ENCODE data around the gene KLHL29. TPM values are rescaled to one million over a fixed set of nuclear protein-coding genes. Genes with fewer than 3 reads are reported as not detected.

The KLHL29 gene
- total RNA-seq, 6 experiments from 2014 or later: 1.2 to 10.2 (median 6.4) TPM

DNA sequence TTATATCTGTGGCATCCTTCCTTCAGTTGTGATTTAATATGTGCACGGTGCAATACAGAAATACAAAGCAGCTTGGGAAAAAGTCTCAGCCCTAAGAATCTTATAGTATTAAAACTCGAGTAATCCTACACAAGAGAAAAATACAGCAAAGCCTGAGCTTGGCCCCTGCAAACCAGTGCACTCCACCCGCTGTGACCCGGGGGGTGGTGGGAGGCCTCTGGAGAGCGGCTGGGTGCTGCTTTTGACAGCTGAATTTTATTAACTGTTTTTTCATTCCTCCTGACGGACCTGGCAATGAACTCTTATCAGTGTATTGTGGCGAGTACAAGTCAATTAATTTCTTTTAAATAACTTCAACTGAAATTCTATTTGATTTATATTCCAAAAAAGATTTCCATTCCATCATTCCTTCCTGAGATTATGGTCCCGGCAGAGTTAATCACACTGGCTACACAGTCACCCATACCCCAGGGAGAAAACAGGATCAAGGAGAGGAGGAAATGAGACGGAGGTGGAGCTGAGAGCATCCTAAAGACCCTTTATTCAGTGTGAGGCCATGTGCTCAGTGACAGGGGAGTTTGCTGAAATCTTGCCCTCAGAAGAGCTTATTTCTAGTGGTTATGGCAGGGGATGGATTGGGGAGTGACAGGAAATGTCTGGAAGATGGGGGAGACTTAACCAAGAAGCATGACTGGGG lies 124.8 kb downstream of the KLHL29 start:
- peak in 1 of 3 donors; percentile 15 for DNase-seq

DNA sequence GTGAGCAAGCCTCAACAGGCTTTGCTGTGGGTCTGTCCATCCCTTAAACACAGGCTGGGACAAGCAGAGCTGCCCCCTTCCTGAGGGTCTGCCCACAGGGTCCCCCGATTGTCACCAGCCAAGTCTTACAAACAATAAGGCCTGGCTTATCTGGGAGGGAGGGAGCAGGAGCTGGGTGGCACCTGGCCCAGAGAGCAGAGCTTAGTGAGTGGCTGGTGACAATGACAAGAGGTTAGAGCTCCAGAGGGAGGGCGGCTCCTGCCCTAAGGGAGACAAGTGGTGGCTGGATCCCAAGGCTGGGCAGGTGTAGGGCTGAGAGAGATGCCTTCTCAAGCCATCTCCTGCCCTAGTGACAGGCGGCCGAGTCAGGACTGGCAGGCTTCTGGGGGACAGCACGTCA lies 125.5 kb downstream of the KLHL29 start:
- peaks cover 0 to 28% (median 0%) of the 10 kb centered on the region in 4 donors for H3K4me1 ChIP-seq
- no peak overlapping the region for H3K27ac ChIP-seq
- TF ChIP-seq, protein P1, sequence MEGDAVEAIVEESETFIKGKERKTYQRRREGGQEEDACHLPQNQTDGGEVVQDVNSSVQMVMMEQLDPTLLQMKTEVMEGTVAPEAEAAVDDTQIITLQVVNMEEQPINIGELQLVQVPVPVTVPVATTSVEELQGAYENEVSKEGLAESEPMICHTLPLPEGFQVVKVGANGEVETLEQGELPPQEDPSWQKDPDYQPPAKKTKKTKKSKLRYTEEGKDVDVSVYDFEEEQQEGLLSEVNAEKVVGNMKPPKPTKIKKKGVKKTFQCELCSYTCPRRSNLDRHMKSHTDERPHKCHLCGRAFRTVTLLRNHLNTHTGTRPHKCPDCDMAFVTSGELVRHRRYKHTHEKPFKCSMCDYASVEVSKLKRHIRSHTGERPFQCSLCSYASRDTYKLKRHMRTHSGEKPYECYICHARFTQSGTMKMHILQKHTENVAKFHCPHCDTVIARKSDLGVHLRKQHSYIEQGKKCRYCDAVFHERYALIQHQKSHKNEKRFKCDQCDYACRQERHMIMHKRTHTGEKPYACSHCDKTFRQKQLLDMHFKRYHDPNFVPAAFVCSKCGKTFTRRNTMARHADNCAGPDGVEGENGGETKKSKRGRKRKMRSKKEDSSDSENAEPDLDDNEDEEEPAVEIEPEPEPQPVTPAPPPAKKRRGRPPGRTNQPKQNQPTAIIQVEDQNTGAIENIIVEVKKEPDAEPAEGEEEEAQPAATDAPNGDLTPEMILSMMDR (IDR thresholded peaks at IDR 0.05): no peak
- no peak for TF ChIP-seq POLR2A (IDR thresholded peaks at IDR 0.05)
- ATAC-seq: no peak
- intact Hi-C loops (cut with DNase I): no loop called here
- H3K27me3 ChIP-seq: no peaks in the 10 kb centered on the region
- 83% methylated on average over 3 of the region's 5 CpGs for WGBS (ENCODE audit: insufficient coverage, low coverage, low lambda C conversion rate, missing lambda C conversion rate)
- H3K4me3 ChIP-seq: no peak overlapping the region
- DNase-seq: peak in 1 of 3 donors; percentile 37
- H3K9me3 ChIP-seq: no peaks in the 10 kb centered on the region
- H3K36me3 ChIP-seq: no peaks in the 10 kb centered on the region

More for the DNA sequence above, 124.8 kb downstream of the KLHL29 start:
- Histone ChIP-seq H3K27me3 (no peaks in the 10 kb centered on the region), H3K4me3 (no peak overlapping the region), H3K27ac (no peak overlapping the region), H3K4me1 (peaks cover 0 to 28% (median 0%) of the 10 kb centered on the region in 4 donors), H3K36me3 (no peaks in the 10 kb centered on the region), H3K9me3 (no peaks in the 10 kb centered on the region)
- 67% methylated on average over 9 of the region's 9 CpGs for WGBS (ENCODE audit: insufficient coverage, low coverage, low lambda C conversion rate, missing lambda C conversion rate)
- TF ChIP-seq, protein P1 (IDR thresholded peaks at IDR 0.05): no peak
- no peak for TF ChIP-seq POLR2A (IDR thresholded peaks at IDR 0.05)
- ATAC-seq: no peak
- intact Hi-C loops (cut with DNase I): no loop called here

DNA sequence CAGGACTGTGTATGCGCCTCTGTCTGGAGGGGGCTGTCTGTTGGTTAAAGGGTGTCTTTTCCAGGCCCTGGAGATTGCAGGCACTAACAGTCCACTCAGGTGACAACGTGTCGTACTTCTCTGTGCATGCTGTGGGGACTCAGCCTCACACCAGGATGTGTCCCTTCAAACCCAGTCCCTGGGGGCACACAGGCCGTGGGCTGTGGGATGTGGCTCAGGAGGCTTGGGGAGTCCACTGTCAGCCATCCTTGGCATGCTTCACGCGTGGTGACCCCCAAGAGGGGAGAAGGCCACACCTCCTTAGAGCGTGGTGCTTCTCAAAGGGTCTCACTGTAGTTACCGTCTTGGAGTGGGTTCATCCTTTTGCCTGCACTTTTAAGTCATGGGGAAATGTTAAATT lies 127.8 kb downstream of the KLHL29 start:
- H3K4me1 ChIP-seq: peaks cover 0 to 8% (median 0%) of the 10 kb centered on the region in 4 donors
- no peak overlapping the region for H3K4me3 ChIP-seq
- TF ChIP-seq POLR2A (IDR thresholded peaks at IDR 0.05): no peak
- TF ChIP-seq, protein P1 (IDR thresholded peaks at IDR 0.05): no peak
- intact Hi-C loops (cut with DNase I): no loop called here
- no peaks in the 10 kb centered on the region for H3K36me3 ChIP-seq
- no peak for ATAC-seq
- no peaks in the 10 kb centered on the region for H3K27me3 ChIP-seq
- no peak overlapping the region for H3K27ac ChIP-seq
- 88% methylated on average over 5 of the region's 8 CpGs for WGBS (ENCODE audit: insufficient coverage, low coverage, low lambda C conversion rate, missing lambda C conversion rate)
- DNase-seq: peak in 1 of 3 donors; percentile 53
- H3K9me3 ChIP-seq: no peaks in the 10 kb centered on the region

DNA sequence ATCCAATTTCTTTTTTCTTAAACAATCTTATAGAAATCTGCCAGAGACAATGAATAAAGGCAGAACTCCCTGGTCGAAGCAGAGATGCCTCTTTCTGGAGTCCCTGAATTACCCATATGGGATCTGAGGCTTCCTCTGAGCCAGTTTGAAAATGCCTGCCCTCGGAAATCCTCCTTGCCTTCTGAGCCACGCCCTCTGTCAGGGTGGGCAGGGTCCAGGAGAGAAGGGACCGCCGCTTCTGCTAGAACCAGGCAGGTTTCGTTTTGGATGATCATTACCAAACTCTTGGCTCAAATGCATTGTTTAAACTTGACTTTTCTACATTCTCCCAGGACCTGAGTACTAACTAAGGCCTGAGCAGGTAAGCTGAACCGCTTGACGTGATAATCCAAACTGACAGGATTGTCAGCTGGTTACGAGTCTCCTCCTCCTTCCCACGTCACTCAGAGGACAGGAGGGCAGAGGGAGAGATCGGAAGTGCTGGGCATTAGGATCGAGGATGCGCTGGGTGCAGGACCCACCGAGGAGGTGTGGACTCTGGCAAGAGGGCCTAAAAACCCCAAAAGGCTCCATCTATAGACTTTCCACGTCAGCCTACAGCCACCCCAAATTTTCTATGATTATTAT lies 128.4 kb downstream of the KLHL29 start:
- Histone ChIP-seq H3K9me3 (no peaks in the 10 kb centered on the region), H3K36me3 (no peaks in the 10 kb centered on the region), H3K4me1 (peaks cover 0 to 2% (median 0%) of the 10 kb centered on the region in 4 donors), H3K27me3 (no peaks in the 10 kb centered on the region), H3K4me3 (no peak overlapping the region), H3K27ac (no peak overlapping the region)
- ATAC-seq (no peak), DNase-seq (peak in 1 of 3 donors; percentile 13)
- TF ChIP-seq, protein P1 (IDR thresholded peaks at IDR 0.05): no peak
- TF ChIP-seq POLR2A (IDR thresholded peaks at IDR 0.05): no peak
- 76% methylated on average over 11 of the region's 15 CpGs for WGBS (ENCODE audit: insufficient coverage, low coverage, low lambda C conversion rate, missing lambda C conversion rate)
- intact Hi-C loops (cut with DNase I): no loop called here
